Muscle of back (tissue), 13 donors: ENCODE data around the gene PDCL2. TPM values are rescaled to one million over a fixed set of nuclear protein-coding genes. Genes with fewer than 3 reads are reported as not detected.
"Not testable (repeated sequence)": the region's sequence is repeated elsewhere in the genome, so short reads cannot be mapped to it uniquely, and the experiment has no call there.

ENCODE experiments used
- DNase-seq, 3 donors: peaks; one replicate each; pipeline versions ENCODE4 v3.0.0 to v3.0.0-alpha.2; 2013
- long read RNA-seq, 9 donors: transcript quantifications; one replicate each; lab custom pipeline, GENCODE V29; 2026
- polyA plus RNA-seq, 10 donors: library from polyadenylated mRNA; unstranded; fragments of 120-200 nt; gene quantifications; one replicate each; pipeline ENCODE4 v1.2.1, GENCODE V29; 2013; ENCODE audit not compliant: insufficient read length in 10 of 10

Gene PDCL2, protein sequence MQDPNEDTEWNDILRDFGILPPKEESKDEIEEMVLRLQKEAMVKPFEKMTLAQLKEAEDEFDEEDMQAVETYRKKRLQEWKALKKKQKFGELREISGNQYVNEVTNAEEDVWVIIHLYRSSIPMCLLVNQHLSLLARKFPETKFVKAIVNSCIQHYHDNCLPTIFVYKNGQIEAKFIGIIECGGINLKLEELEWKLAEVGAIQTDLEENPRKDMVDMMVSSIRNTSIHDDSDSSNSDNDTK
- polyA plus RNA-seq = not detected
- long read RNA-seq, donor 1 = 0 reads
- long read RNA-seq, donor 2 = 0 reads
- long read RNA-seq, donor 3 = 0 reads
- long read RNA-seq, donor 4 = 0 reads
- long read RNA-seq, donor 5 = 0 reads
- long read RNA-seq, donor 6 = 0 reads
- long read RNA-seq, donor 7 = 0 reads
- long read RNA-seq, donor 8 = 0 reads
- long read RNA-seq, donor 9 = 0 reads

DNA sequence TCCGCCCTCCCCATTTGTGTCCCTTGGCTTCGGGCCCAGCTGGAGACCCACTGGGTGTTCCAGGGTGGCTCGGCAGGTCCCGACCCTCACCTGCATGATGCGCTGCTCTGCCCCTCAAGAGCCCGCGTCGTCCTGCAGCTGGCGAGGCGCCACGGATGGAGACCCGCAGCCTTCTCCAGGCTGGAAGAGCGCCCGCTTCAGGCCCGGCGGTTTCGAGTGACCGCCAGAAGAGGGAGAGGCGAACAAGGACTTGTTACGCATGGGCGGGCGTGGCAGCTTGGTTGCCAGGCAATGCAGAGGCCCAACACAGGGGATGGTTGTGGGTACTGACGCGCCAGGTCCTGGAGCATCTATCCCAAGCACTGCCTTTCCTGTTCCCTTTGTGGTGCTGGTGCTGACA, at the start of gene PDCL2:
PDCL2 (minus strand) TSS at position 232 of the 400 bp plus-strand sequence; CDS start at position 96, 136 bp downstream.
- no peak for DNase-seq

DNA sequence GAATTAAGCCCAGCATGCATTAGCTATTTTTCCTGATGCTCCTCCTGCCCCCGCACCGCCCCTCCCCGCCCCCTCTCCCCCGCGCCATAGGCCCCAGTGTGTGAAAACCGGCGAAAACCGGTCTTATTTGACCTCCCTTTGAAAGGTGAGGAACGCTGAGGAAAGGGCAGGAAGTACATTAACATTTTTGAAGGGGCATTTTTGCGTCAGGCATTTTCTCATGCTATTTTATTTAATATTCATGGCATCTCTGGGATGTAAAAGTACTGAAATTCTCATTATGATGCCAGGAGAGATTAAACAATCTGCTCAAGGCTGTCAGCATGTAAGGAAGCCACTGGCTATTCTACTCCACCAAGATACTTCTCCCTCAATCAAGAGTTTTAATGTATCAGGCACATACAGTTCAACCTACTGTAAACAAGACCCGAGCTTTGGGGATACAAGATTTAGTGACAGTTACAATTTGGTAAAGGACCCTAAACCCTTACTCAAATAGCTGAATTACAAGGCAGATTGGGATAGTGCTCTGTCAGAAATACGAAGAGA, 45.3 kb upstream of the PDCL2 start:
- no peak for DNase-seq

GRCh38 chr4:55636656-55636999, 44.6 kb upstream of the PDCL2 start:
- no peak for DNase-seq

GRCh38 chr4:55635741-55636655, 44.0 kb upstream of the PDCL2 start, which contains the start of gene NMU:
Gene NMU, minus strand, starts transcription at chr4:55636298. Its CDS starts 106 bp downstream, at chr4:55636192.
- DNase-seq = peak; percentile 8 to 52 (median 42)

- no peak for DNase-seq
These were observed 43.2 kb upstream of the PDCL2 start for GRCh38 chr4:55635282-55635681.

GRCh38 chr4:55634417-55635128, 42.5 kb upstream of the PDCL2 start:
- DNase-seq = no peak

GRCh38 chr4:55633903-55634302, 41.9 kb upstream of the PDCL2 start:
- no peak for DNase-seq

DNA sequence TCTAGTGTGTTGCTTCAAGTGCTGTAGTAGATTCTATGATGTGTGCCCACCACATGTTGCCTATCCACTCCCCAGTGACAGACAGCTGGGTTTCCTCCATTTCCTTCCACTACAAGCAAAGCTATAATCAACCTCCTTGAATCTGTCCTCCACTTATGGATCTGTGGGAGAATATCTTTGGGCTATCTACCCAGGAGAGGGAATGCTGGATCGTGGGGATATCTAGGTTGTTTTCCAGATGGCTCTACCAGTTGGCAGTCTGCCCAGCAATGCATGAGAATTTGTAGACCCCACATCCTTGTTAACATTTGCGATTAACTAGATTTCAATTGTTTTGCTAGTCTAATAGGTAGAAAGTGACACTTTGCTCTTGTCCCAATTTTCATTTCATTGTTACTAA, 33.8 kb upstream of the PDCL2 start:
- no peak for DNase-seq

- DNase-seq = not testable (repeated sequence)
These were observed 32.0 kb upstream of the PDCL2 start for GRCh38 chr4:55624063-55624462.

GRCh38 chr4:55618546-55619143, 26.6 kb upstream of the PDCL2 start:
- DNase-seq = no peak

- no peak for DNase-seq
These were observed 25.6 kb upstream of the PDCL2 start for GRCh38 chr4:55617587-55618197.

DNA sequence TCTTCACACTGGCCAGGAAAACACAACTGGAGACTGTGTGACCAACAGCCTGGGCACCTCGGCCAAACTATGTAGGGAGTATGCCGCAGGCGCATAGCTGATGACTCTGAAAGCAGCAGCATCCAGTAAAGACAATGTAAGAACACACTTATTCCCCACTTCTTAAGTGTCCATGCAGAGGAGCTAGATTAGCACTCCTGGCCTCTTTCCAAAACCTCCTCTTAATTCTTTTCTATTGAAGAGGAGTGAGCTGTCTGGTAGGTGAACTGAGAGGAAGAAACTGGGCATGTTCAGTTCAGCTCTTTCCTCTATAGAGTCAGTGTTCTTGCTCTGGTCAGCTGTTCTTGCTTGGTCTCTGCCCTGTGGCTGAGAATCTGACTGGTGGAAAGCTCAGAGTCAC, 23.0 kb upstream of the PDCL2 start:
- no peak for DNase-seq

DNA sequence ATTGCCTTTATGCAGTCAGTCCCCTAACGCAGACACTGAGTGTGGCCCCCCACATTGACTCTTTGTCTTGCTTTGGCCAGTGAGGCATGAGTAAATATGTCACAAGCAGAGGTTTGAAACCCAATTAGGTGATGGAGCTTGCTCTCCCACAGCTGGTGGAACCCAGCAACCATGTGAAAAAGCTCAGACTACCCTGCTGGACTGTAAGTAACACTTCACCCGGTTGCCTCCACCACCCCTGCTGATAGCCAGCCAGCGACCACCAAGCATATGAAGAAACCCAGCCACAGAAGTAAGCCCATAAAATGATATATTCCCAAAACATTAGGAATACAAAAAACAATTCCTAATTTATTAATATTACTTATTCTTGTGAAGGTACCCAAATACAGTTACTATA, 21.6 kb upstream of the PDCL2 start:
- DNase-seq = no peak

DNA sequence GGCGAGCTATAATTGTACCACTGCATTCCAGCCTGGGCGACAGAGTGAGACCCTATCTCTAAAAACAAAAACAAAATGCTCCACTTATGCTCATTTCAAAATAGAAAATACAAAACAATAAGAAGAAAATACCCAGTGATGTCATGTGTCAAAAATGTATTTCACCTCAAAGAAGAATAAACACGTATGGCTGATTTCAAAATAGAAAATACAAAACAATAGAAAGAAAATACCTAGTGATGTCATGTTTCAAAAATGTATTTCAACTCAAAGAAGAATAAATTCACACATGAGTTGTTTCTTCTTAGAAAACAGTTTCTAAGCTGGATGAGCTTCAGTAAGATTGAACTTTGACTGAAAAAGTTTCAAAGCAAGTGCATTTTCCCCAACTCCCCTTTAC, 20.3 kb upstream of the PDCL2 start:
- DNase-seq = no peak

DNA sequence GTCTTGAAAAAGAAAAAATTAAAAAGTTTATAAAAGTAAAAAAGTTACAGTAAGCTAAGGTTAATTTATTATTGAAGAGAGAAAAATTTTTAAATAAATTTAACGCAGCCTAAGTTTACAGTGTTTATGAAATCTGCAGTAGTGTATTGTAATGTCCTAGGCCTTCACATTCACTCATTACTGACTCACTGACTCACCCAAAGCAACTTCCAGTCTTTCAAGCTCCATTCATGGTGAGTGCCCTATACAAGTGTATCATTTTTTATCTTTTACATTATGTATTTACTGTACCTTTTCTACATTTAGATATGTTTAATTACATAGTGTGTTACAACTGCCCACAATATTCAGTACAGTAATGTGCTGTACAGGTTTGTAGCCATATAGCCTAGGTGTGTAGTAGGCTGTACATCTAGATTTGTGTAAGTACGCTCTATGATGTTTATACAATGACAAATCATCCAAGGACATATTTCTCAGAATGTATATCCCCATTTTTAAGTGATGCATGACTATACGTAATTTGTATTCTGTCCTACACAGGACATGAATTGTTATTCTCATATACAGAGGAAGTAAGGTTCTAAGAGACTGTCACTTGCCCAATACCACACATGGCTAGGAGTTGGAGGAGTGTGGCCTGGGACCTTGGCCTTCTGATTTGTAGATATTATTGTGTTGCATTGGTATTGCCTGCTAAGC, 19.5 kb upstream of the PDCL2 start:
- DNase-seq = no peak

GRCh38 chr4:55610381-55610780, 18.3 kb upstream of the PDCL2 start:
- DNase-seq = no peak

DNA sequence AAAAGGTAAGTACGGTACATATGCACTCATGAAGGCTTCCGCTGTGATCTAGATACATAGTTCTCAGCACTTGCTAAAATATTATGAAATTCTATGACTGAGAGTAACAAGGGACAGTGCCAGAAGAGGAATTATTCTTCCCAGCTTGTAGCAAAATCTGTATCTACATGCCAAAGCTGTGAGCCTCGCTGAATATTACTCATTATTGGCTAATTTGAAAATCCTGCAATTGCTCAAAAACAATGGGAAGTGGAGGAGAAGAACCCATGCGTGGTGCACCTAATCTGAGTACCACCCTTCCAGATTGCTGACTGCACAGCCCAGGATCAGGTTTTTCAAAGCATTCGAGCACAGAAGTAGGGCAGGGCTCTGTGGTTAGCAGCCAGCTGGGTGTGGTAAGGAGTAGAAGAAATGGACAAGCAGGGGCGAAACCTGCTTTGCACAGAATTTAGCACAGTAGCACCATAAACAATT, 17.4 kb upstream of the PDCL2 start:
- peak in 2 of 3 donors; percentile 5 to 11 for DNase-seq

- DNase-seq = no peak
These were observed 16.5 kb upstream of the PDCL2 start for GRCh38 chr4:55608591-55608990.

GRCh38 chr4:55604996-55605395, 13.0 kb upstream of the PDCL2 start:
- DNase-seq = peak in 1 of 3 donors; percentile 7

GRCh38 chr4:55600640-55601039, 8.6 kb upstream of the PDCL2 start:
- no peak for DNase-seq
